CD4-positive, alpha-beta T cell treated with Interleukin-1 beta for 1 hour (primary cell): ENCODE results near the gene CIB4.

Experiments
- DNase-seq, 2 donors: peaks; one replicate each; pipeline ENCODE4 v3.0.0-alpha.2; 2020 to 2022

The CIB4 gene

GRCh38 chr2:26640781-26641564 is at the start of gene CIB4:
TSS of gene CIB4 (minus strand) at chr2:26641366. CDS start at chr2:26641314, 52 bp downstream.
- DNase-seq, result no peak

DNA sequence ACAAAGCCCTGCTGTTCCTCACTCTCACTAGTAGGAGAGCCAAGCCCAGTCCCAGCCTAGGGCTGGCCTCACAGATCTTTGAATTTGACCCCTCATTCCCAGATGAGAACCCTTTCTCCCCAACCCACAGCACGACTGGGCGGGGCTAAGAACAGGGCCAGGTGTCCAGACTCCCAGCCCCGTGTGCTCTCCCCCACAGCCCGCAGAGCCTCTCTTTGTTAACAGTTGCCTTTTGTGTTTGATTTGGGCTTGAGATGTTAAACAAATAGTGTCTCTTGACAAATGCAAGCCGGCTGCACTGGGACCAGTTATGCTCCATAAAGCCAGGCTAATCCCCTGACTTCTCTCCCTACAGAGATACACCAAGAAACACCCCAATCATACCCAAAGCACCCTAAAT is 46.6 kb upstream of the CIB4 start:
- DNase-seq, result no peak

GRCh38 chr2:26687328-26687727 is 46.2 kb upstream of the CIB4 start:
- DNase-seq, result no peak

DNA sequence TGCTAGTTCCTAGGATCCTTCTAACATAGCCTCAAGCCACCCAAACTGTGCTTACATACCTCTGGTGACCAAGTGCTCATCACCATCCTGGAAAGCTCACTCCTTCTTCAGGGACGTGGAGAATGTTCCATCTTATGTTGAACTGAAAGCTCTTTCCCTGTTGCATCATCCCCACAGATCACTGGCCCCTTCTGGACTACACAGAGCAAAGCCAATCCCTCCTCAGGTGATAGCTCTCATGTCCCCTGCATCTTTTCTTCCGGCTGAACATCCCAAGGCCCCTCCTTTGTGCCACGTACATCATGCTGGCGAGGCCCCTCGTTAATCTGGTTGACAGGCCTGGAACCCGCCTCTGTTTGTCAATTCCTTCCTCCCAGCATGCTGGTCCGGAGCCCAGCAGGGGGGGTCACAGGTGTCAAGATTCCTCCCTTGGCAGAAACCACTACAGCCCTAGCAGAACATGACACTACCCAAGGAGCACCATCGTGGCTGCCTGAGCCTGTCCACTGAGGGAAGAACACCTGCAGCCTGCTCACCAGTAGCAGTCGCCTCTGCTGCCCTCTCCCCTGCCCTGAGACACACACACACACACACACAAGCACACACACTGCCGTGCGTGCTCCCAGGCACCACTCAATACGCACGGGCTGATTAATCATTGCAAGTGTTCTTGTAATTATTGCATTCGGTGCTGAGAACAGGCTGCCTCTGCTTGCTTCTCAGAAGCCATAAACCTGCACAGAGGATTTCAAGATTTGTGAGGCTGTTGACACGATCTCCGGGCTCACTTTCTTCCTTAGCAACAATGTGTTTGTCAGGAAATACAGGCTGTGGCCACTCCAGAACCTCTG is 45.0 kb upstream of the CIB4 start:
- no peak for DNase-seq

- no peak for DNase-seq
Measured at GRCh38 chr2:26685341-26685740, 44.2 kb upstream of the CIB4 start.

GRCh38 chr2:26683583-26683982 is 42.4 kb upstream of the CIB4 start:
- DNase-seq, result no peak

DNA sequence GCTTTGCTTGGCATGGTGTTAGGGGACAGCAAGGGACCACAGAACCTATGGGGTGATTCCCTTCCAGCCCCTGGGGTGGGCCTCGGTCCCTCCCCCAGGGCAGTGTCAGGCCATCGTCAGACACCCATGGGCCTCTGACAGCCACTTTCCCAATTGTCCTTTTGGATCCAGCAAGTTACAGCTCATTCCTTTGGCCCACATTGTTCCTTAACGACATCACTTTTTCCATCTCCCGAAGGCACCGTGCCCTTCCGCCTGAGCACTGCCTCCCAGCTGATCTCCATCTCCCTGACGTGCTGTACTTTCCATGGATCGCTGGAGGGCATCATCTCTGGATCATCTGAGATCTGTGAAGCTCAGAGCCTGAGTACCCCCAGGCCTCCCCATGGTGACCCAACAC is 41.0 kb upstream of the CIB4 start:
- no peak for DNase-seq

GRCh38 chr2:26681656-26682055 is 40.5 kb upstream of the CIB4 start:
- DNase-seq, result no peak

- no peak for DNase-seq
Measured at GRCh38 chr2:26679867-26680266, 38.7 kb upstream of the CIB4 start.

DNA sequence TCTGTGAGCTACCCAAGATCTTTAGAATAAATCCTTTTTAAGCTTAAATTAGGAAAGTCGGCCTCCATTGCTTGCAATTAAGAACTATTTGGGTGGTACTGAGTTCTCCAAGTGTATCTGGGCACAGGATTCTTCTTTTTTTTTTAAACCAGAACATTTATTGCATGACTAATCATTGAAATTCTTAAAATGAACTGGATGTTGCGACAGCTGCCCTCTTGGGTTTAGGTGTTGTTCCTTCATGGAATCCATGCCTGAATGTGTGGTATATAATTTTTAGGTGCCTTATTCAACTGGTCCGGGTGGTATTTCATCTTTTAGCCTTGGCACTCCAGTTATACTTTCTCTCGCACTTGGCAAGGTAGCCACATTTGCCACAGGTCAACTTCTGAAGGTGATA is 36.9 kb upstream of the CIB4 start:
- DNase-seq, result no peak

DNA sequence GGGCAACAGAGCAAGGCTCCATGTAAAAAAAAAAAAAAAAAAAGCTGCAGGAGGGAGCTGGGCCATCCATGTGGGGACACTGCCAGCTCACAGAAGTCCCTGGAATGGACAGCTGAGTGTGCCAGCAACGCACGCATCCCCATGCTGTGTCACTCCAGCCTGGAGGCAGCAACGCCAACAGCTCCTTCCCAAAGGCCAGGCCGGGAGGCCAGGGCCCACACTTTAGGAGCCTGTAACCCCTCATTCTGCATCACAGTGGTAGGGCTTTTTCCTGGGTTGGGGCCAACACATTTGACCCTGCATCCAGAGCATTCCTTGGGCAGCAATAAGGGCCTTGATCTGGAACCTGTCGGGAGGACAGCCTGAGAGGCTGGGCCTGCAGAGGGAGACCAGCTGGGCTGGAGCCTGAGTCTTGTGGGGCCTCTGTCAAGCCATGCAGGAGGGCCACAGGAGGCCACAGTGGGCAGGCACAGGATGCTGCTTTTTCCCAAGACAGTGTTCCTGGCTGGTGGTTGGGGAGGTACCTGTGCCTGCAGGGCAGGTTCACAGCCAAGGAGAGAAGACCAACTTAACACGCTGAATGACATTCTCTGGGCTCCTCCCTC is 34.6 kb upstream of the CIB4 start:
- DNase-seq, result no peak

- DNase-seq, result no peak
Measured at GRCh38 chr2:26674771-26675170, 33.6 kb upstream of the CIB4 start.

DNA sequence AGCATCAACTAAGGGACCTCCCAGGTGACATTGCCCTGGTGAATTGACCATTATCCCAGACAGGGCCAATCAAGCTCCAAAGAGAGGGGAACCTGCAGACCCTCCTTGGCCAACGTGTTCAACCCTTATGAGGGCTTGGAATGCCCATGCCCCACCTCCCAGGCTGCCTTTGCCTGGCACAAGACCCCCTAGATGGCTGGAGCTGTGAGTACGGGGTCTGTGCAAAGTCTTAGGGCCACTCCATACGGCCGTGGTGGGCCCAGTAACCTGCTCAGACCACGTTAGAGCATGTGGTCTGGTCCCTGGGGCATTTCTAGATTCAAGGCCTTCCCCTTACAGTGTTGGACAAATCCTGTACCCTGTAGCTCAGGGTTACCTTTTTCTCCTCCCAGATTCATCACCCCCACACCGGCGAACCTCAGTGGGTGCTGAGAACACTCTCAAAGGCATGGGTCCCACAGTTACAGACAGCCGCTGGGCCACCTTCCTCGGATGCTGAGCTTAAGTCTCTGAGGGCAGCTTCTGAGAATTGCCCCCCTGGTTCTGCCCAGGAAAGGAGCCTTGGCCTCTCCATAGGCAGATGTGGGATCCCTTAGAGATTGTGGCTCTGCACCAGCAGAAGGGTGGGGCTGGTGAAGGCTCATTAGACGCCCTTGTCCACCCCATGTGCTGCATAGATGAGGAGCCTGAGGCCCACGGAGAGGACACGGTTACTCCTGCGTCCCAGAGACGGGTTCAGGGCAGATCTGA is 33.0 kb upstream of the CIB4 start:
- DNase-seq, result no peak

GRCh38 chr2:26672818-26673393 is 31.7 kb upstream of the CIB4 start:
- no peak for DNase-seq

GRCh38 chr2:26672112-26672817 is 31.1 kb upstream of the CIB4 start:
- DNase-seq, result no peak

- no peak for DNase-seq
Measured at GRCh38 chr2:26671691-26672090, 30.5 kb upstream of the CIB4 start.

- no peak for DNase-seq
Measured at GRCh38 chr2:26670931-26671460, 29.8 kb upstream of the CIB4 start.

- DNase-seq, result no peak
Measured at GRCh38 chr2:26670171-26670570, 29.0 kb upstream of the CIB4 start.

DNA sequence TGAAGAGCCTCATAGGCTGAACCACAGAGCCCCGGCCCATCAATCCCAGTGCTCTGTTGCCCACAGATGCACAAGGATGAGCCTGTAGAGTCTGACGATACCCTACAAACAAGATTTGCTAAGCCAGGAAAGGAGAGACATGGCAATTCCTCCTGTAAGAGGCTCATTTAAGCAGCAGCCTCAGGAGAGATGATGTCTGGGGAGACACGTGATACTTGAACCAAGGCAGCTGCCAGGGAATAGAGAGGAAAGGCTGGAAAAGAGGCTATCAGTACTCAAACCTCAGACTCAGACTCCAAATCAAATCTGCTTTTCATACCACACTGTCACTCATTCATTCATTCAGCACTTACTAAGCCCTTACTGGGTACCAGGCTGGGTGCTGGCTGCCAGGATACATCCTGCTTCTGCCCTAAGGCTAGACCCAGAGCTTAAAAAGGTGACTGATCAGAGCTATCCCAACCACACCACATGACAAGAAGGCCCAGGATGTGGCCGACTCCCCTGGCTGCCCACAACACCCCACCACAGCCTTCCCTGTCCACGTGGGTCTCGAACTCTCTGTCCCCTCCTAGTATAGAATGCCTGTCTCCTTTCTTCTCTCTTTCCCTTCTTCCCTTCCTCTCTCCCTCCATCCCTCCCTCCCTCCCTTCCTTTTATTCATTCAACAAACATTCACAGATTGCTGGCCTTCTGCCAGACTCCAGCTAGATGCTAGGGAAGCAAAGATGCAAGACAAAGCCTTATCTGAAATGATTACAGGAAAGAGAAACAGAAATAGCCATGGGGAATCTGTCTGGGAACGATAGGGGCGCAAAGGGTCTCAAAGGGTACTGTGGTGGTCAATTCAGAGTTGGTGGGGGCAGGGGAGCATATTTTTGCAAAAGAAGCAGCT is 27.9 kb upstream of the CIB4 start:
- no peak for DNase-seq

GRCh38 chr2:26668041-26668440 is 26.9 kb upstream of the CIB4 start:
- no peak for DNase-seq

- DNase-seq, result no peak
Measured at GRCh38 chr2:26666671-26667070, 25.5 kb upstream of the CIB4 start.
